Activated T-helper 2 cell treated with anti-CD3 and anti-CD28 coated beads, Interferon-gamma antibody, Interleukin-2, Interleukin-4, amounts not matched to agents 10 μg/mL and 5 μg/mL and 100 μg/mL, durations not matched to agents 14 hours and 24 hours and 36 hours (primary cell): ENCODE measurements around the gene GTPBP6. TPM values are rescaled to one million over a fixed set of nuclear protein-coding genes. Genes with fewer than 3 reads are reported as not detected.
"Not testable (repeated sequence)": the region's sequence is repeated elsewhere in the genome, so short reads cannot be mapped to it uniquely, and the experiment has no call there.

Experiments
- DNase-seq: peaks from one replicate; pipeline ENCODE4 v3.0.0; 2021; ENCODE audit warnings: low spot score
- H3K27ac Mint-ChIP-seq: one replicate; pipeline ENCODE4 v1.8.0; 2021; ENCODE audit warnings: mixed read lengths
- H3K27me3 Mint-ChIP-seq: one replicate; pipeline ENCODE4 v1.8.0; 2021; ENCODE audit warnings: low read depth, mixed read lengths
- H3K36me3 Mint-ChIP-seq: one replicate; pipeline ENCODE4 v1.8.0; 2021; ENCODE audit warnings: low read depth, mixed read lengths
- H3K4me1 Mint-ChIP-seq: one replicate; pipeline ENCODE4 v1.8.0; 2021; ENCODE audit warnings: low read depth, mixed read lengths
- H3K4me3 Mint-ChIP-seq: one replicate; pipeline ENCODE4 v1.8.0; 2021; ENCODE audit warnings: low read depth, mild to moderate bottlenecking, moderate library complexity, mixed read lengths
- H3K9me3 Mint-ChIP-seq: one replicate; pipeline ENCODE4 v1.8.0; 2021; ENCODE audit warnings: mixed read lengths
- intact Hi-C: fragments of 100-400 bp; cut with micrococcal nuclease; formaldehyde crosslinking; loops from one replicate; pipeline ENCODE4 v1.15.1; 2023
- total RNA-seq: library from RNA; stranded (reverse); gene quantifications from 2 replicates; pipeline ENCODE4 v1.2.3, GENCODE V29; 2022

GTPBP6 gene
- total RNA-seq, 1 donor from 2014 or later = 65.5 TPM

- DNase-seq = no peak
- intact Hi-C loops = loop anchor here (5.0 kb wide), 1 partner anchor 1277 kb away; the partner anchor contains the start of gene AKAP17A
- H3K27me3 Mint-ChIP-seq = no peaks in the 10 kb centered on the region
- H3K36me3 Mint-ChIP-seq = peaks cover 35% of the 10 kb centered on the region
- H3K4me3 Mint-ChIP-seq = no peak overlapping the region
- no peaks in the 10 kb centered on the region for H3K9me3 Mint-ChIP-seq
- H3K4me1 Mint-ChIP-seq = peaks cover 6% of the 10 kb centered on the region
- H3K27ac Mint-ChIP-seq = no peak overlapping the region
Observed at GRCh38 chrX:314781-315595, 3.6 kb downstream of the GTPBP6 start.

DNA sequence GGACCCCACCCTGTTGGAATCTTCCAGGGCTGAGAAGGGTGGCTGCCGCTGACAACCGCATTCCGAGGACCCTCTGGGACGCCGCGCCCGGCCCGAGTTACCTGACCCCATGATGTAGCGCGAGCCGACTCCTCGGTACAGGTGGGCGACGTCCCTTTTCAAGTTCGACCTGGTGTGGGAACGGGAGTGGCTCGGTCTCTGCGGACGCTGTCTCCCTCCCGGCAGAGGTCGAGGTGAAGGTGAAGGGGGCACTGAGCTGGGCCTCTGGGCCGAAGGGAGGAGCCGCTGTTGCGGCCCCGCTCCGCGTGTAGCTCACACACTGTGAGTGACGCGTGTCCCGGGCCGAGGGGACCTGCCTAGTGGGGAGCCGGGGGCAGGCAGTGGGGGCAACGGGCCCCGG is 4.5 kb downstream of the GTPBP6 start:
- Mint-ChIP-seq H3K27me3 (no peaks in the 10 kb centered on the region), H3K27ac (no peak overlapping the region), H3K9me3 (no peaks in the 10 kb centered on the region), H3K36me3 (peaks cover 40% of the 10 kb centered on the region), H3K4me1 (peaks cover 6% of the 10 kb centered on the region), H3K4me3 (no peak overlapping the region)
- no peak for DNase-seq
- intact Hi-C loops = no loop called here

DNA sequence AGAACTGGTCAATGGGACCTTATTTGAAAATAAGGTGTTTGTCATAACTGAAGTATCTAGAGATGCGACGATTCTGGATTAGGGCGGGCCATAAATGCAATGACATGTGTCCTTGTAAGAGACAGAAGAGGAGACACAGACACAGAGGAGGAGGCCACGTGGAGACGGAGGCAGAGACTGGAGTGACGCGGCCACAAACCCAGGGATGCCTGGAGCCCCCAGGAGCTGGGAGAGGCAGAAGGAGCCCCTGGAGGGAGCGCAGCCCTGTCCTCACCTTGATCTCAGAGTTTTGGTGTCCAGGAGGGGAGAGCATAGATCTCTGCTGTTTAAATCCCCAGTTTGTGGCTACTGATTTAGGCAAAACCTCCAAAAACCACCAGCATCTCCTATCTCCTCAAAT is 5.0 kb downstream of the GTPBP6 start:
- Mint-ChIP-seq H3K4me1 (peaks cover 6% of the 10 kb centered on the region), H3K27me3 (no peaks in the 10 kb centered on the region), H3K9me3 (no peaks in the 10 kb centered on the region), H3K4me3 (no peak overlapping the region), H3K36me3 (peaks cover 41% of the 10 kb centered on the region), H3K27ac (no peak overlapping the region)
- DNase-seq = no peak
- intact Hi-C loops = no loop called here

GRCh38 chrX:312621-313331 is 5.8 kb downstream of the GTPBP6 start:
- no peaks in the 10 kb centered on the region for H3K27me3 Mint-ChIP-seq
- intact Hi-C loops = no loop called here
- H3K36me3 Mint-ChIP-seq = peaks cover 44% of the 10 kb centered on the region
- no peaks in the 10 kb centered on the region for H3K9me3 Mint-ChIP-seq
- DNase-seq = no peak
- no peak overlapping the region for H3K4me3 Mint-ChIP-seq
- H3K27ac Mint-ChIP-seq = no peak overlapping the region
- H3K4me1 Mint-ChIP-seq = peaks cover 2% of the 10 kb centered on the region

DNA sequence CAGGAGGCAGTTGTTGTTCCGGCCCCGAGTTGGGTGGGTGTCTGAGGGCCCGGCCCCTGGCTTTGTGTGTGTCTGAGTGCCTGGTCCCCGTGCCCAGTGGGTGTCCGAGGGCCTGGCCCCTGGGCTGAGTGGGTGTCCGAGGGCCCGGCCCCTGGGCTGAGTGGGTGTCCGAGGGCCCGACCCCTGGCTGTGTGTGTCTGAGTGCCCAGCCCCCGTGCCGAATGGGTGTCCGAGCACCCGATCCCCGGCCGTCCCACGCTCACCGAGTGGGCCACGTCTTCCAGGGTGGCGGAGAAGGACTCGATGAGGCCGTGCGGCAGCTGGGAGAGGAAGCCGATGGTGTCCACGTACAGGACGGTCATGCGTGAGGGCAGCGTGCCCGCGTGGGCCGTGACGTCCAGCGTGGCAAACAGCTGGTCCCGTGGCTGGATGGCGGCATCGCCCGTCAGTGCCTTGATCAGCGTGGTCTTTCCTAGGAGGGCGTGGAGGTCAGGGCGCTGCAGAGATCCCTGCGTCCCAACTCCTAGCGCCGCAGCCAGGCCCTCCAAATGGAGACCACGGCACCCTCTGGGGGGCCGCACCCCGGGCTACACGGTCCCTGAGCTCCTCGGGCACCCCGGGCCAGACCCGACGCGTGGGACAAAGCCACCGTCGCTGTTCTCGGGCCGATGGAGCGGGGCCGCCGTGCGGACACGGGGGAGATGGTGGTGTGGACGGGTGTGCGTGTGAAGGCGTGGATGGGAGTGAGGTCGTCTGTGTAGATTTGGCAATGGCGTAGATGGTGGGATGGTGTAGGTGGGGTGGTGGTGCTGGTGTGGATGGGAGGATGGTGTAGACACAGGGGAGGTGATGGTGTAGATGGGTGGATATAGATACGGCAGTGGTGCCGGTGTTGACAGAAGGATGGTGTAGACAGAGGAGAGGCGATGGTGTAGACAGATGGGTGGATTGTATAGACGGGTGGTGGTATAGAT is 7.2 kb downstream of the GTPBP6 start:
- Mint-ChIP-seq H3K4me1 (no peaks in the 10 kb centered on the region), H3K36me3 (peaks cover 49% of the 10 kb centered on the region), H3K27ac (no peak overlapping the region), H3K27me3 (no peaks in the 10 kb centered on the region), H3K4me3 (no peak overlapping the region), H3K9me3 (no peaks in the 10 kb centered on the region)
- intact Hi-C loops = no loop called here
- DNase-seq = no peak

DNA sequence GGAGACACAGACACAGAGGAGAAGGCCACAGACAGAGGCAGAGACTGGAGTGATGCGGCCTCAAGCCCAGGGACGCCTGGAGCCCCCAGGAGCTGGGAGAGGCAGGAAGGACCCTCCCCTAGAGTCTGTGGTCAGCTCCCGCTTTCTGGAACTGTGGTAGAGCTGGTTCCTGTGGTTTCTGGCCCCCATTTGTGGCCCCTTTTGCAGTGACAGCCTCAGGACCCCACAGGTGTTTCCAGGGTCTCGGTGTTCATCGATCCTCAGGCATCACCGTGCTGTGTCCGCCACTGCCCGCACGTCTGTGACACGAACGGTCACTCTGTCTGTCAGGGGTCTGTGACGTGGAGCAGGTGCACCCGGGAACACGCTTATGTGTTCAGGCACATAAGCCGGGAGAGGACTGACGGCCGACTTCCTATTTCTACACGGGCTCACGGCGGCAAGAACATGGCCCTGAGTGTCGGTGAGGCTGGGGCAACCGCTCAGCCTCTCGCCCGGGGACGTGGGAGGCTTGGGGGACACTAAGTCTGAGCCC is 7.9 kb downstream of the GTPBP6 start:
- intact Hi-C loops = no loop called here
- Mint-ChIP-seq H3K4me3 (no peak overlapping the region), H3K27me3 (no peaks in the 10 kb centered on the region), H3K36me3 (peaks cover 53% of the 10 kb centered on the region), H3K4me1 (no peaks in the 10 kb centered on the region), H3K9me3 (no peaks in the 10 kb centered on the region), H3K27ac (no peak overlapping the region)
- no peak for DNase-seq

DNA sequence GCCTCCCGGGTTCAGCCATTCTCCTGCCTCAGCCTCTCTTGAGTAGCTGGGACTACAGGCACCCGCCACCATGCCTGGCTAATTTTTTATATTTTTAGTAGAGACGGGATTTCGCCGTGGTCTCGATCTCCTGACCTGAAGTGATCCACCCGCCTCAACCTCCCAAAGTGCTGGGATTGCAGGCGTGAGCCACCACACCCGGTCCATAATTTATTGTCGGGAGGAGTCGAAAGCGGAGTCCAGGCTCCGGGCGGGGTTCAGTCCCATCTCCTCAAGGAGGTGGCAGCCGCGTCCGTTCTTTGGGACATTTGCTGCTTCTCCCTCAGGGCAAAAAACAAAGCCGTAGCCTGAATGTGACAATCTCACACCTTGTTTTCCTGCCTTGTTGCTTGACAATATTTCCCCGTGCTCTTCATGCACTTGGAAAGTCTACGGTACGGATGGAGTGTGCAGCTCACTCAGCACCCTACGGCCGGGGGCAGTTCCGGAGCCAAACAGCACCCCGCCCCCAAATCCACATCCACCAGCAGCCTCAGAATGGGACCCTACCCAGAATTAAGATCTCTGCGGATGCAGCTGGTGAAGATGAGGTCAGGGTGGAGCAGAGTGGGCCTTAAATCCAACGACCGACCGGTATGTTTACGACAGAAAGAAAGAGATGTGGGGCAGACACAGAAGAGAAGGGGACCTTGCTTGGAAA is 9.6 kb downstream of the GTPBP6 start:
- Mint-ChIP-seq H3K27me3 (no peaks in the 10 kb centered on the region), H3K36me3 (peaks cover 46% of the 10 kb centered on the region), H3K9me3 (no peaks in the 10 kb centered on the region), H3K27ac (no peak overlapping the region), H3K4me1 (no peaks in the 10 kb centered on the region), H3K4me3 (no peak overlapping the region)
- DNase-seq = no peak
- intact Hi-C loops = no loop called here

DNA sequence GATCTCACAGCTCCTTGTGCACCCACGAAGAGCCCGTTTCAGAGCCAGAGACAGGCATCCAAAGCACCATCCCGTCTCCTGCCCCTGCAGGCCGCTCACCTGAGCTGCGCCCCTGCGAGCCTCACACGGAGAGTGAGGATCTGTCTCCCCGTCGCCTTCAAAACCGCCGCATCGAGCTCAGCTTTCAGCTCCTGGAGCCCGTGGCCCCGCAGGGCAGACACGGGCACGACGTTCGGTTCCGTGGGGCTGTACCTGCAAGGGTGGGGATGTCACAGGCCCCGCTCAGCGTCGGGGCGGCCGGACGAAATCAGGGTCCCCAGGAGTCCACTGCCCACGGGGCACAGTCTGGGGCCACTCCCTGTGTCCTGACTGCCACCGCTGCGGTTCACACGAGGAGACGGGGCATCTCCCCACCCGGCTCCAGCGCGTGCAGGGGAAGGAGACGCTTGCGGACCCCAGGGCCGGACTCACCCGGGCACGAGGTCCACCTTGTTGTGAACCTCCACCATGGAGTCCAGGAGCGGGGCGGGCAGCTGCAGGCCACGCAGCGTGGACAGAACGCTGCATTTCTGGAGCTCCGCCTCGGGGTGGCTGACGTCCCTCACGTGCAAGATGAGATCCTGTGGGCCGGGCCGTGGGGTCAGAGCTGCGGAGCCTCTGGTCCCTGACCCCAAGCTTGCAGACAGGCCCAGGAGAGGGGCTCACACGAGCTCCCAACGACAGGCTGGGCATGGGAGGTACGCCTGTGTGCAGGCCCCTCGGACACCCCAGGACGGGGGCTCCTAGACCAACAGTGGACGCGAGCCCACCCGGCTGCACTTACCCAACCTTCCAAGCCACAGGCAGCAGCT is 11.1 kb downstream of the GTPBP6 start:
- no peaks in the 10 kb centered on the region for H3K9me3 Mint-ChIP-seq
- no peak overlapping the region for H3K27ac Mint-ChIP-seq
- intact Hi-C loops = no loop called here
- DNase-seq = no peak
- no peaks in the 10 kb centered on the region for H3K27me3 Mint-ChIP-seq
- H3K4me3 Mint-ChIP-seq = no peak overlapping the region
- H3K4me1 Mint-ChIP-seq = no peaks in the 10 kb centered on the region
- peaks cover 44% of the 10 kb centered on the region for H3K36me3 Mint-ChIP-seq

- H3K9me3 Mint-ChIP-seq, intact Hi-C loops, DNase-seq: not testable (repeated sequence)
Observed at GRCh38 chrX:306614-307251, 11.9 kb downstream of the GTPBP6 start.

DNA sequence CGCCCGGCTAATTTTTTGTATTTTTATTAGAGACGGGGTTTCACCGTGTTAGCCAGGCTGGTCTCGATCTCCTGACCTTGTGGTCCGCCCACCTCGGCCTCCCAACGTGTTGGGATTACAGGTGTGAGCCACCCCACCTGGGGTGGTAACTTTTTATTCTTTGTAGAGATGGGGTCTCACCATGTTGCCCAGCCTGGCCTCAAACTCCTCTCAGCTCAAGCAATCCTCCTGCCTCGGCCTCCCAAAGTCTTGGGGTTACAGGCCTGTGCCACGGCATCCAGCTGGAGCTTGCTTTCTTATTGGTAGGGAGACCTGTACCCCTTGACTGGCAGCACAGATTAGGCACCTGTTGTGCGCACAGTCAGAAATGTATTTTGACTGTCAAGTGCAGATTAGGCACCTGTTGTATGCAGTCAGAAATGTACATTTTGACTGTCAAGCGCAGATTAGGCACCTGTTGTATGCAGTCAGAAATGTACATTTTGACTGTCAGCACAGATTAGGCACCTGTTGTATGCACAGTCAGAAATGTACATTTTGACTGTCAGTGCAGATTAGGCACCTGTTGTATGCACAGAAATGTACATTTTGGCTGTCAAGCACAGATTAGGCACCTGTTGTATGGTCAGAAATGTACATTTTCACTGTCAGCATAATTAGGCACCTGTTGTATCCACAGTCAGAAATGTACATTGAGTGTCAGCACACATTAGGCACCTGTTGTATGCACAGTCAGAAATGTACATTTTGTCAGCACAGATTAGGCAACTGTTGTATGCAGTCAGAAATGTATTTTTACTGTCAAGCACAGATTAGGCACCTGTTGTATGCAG is 12.6 kb downstream of the GTPBP6 start:
- H3K36me3 Mint-ChIP-seq = peaks cover 47% of the 10 kb centered on the region
- H3K27me3 Mint-ChIP-seq, H3K9me3 Mint-ChIP-seq, H3K4me1 Mint-ChIP-seq, intact Hi-C loops, H3K27ac Mint-ChIP-seq, H3K4me3 Mint-ChIP-seq, DNase-seq: not testable (repeated sequence)

More at GRCh38 chrX:306614-307251, 11.9 kb downstream of the GTPBP6 start:
- not testable (repeated sequence) for H3K4me3 Mint-ChIP-seq, H3K27ac Mint-ChIP-seq, H3K4me1 Mint-ChIP-seq, H3K27me3 Mint-ChIP-seq
- H3K36me3 Mint-ChIP-seq = peaks cover 45% of the 10 kb centered on the region
